NOMO-1 treated with dmso at 0.1 percent for 144 hours (cell line): ENCODE measurements around the gene POP4.

Experiments
- DNase-seq: peaks from one replicate; lab custom pipeline; 2025; ENCODE audit not compliant: unreplicated experiment; lab: John Stamatoyannopoulos, UW

POP4 gene

GRCh38 chr19:29576761-29577648, 29.1 kb upstream of the POP4 start:
- no peak for DNase-seq

- no peak for DNase-seq
Observed at GRCh38 chr19:29577649-29577963, 28.5 kb upstream of the POP4 start.

GRCh38 chr19:29578349-29578748, 27.7 kb upstream of the POP4 start:
- no peak for DNase-seq

- DNase-seq: no peak
Observed at GRCh38 chr19:29579308-29579910, 26.7 kb upstream of the POP4 start.

GRCh38 chr19:29581398-29581797, 24.7 kb upstream of the POP4 start:
- DNase-seq: no peak

- no peak for DNase-seq
Observed at GRCh38 chr19:29583196-29583999, 22.7 kb upstream of the POP4 start.

GRCh38 chr19:29586401-29586800, 19.7 kb upstream of the POP4 start:
- no peak for DNase-seq

- no peak for DNase-seq
Observed at GRCh38 chr19:29587059-29587458, 19.0 kb upstream of the POP4 start.

- DNase-seq: no peak
Observed at GRCh38 chr19:29587518-29587986, 18.5 kb upstream of the POP4 start.

- DNase-seq: no peak
Observed at GRCh38 chr19:29588095-29588494, 18.0 kb upstream of the POP4 start.

GRCh38 chr19:29590278-29590677, 15.8 kb upstream of the POP4 start:
- no peak for DNase-seq

GRCh38 chr19:29591670-29592069, 14.4 kb upstream of the POP4 start:
- DNase-seq: no peak

GRCh38 chr19:29593869-29594268, 12.2 kb upstream of the POP4 start:
- no peak for DNase-seq

- no peak for DNase-seq
Observed at GRCh38 chr19:29596080-29596727, 9.9 kb upstream of the POP4 start.

- DNase-seq: no peak
Observed at GRCh38 chr19:29596885-29597525, 9.1 kb upstream of the POP4 start.

GRCh38 chr19:29598036-29598435, 8.0 kb upstream of the POP4 start:
- DNase-seq: no peak

GRCh38 chr19:29598496-29598895, 7.6 kb upstream of the POP4 start:
- DNase-seq: no peak

- no peak for DNase-seq
Observed at GRCh38 chr19:29603308-29603707, 2.8 kb upstream of the POP4 start.

- no peak for DNase-seq
Observed at GRCh38 chr19:29606420-29606747, 301 bp downstream of the POP4 start.

- no peak for DNase-seq
Observed at GRCh38 chr19:29609636-29610035, 3.6 kb downstream of the POP4 start.

- no peak for DNase-seq
Observed at GRCh38 chr19:29610213-29610573, 4.1 kb downstream of the POP4 start.
